HEK293 (cell line): Measurements from ENCODE around the gene TMC3.

Experiments
- CTCF ChIA-PET: fragments of 350-600 bp; formaldehyde crosslinking; extraction: SDS; loops from one replicate; lab custom pipeline; 2021; ENCODE audit warnings: antibody characterized with exemption; lab: Yijun Ruan, JAX
- POLR2A ChIA-PET: fragments of 300-600 bp; formaldehyde crosslinking; extraction: SDS; loops from one replicate; lab custom pipeline; 2020; ENCODE audit warnings: antibody characterized with exemption, inconsistent platforms; lab: Yijun Ruan, JAX
- H3K27ac ChIP-seq: fragments of 200-500 bp; sonication (Bioruptor generic); 2 replicates; pipeline ENCODE4 v1.5.1; 2014; ENCODE audit warnings: low read depth, low read length, control low read depth, inconsistent platforms; ENCODE audit errors: extremely low read depth
- H3K36me3 ChIP-seq, 2 experiments: fragments of 200-500 bp in 1 of 2; sonication (Bioruptor generic) in 1 of 2; 1 replicate in 1 of 2; 2 replicates in 1 of 2; pipeline ENCODE4 v1.5.1; 2014 to 2017; ENCODE audit warnings: inconsistent platforms in 2 of 2, low read length in 2 of 2; ENCODE audit not compliant: control insufficient read depth in 2 of 2, insufficient read depth in 1 of 2
- H3K4me1 ChIP-seq: fragments of 200-500 bp; sonication (Bioruptor generic); 2 replicates; pipeline ENCODE4 v1.5.1; 2014; ENCODE audit warnings: mild to moderate bottlenecking, low read length, inconsistent platforms; ENCODE audit not compliant: control insufficient read depth, insufficient read depth
- H3K4me3 ChIP-seq: 2 replicates; pipeline ENCODE4 v1.5.1; 2011; ENCODE audit warnings: low read depth, mild to moderate bottlenecking, control low read depth, low read length, moderate library complexity
- H3K9me3 ChIP-seq: fragments of 200-500 bp; sonication (Bioruptor generic); 2 replicates; pipeline ENCODE4 v1.5.1; 2014; ENCODE audit warnings: low read depth, low read length, inconsistent platforms; ENCODE audit not compliant: control insufficient read depth, insufficient read depth
- BCL6B ChIP-seq: fragments of 450-650 bp; formaldehyde crosslinking; IDR thresholded peaks from 2 replicates; pipeline ENCODE4 v1.5.1; 2017; ENCODE audit warnings: missing biosample characterization, missing genetic modification characterization
- GLI4 ChIP-seq: fragments of 450-650 bp; formaldehyde crosslinking; IDR thresholded peaks from 2 replicates; pipeline ENCODE4 v1.5.1; 2016; ENCODE audit warnings: missing biosample characterization, missing genetic modification characterization
- IKZF3 ChIP-seq: fragments of 450-650 bp; IDR thresholded peaks from 2 replicates; pipeline ENCODE4 v1.5.0; 2018; ENCODE audit warnings: missing biosample characterization, mild to moderate bottlenecking, missing genetic modification characterization, moderate library complexity
- MEIS1 ChIP-seq: sonication (generic); formaldehyde crosslinking; IDR thresholded peaks from 2 replicates; pipeline ENCODE4 v1.8.1; 2022; ENCODE audit warnings: missing genetic modification reagents, mild to moderate bottlenecking, borderline replicate concordance
- PATZ1 ChIP-seq: fragments of 450-650 bp; formaldehyde crosslinking; IDR thresholded peaks from 2 replicates; pipeline ENCODE4 v1.5.1; 2016; ENCODE audit warnings: missing biosample characterization, missing genetic modification characterization
- SP2 ChIP-seq: fragments of 450-650 bp; formaldehyde crosslinking; IDR thresholded peaks from 2 replicates; pipeline ENCODE4 v1.5.1; 2016; ENCODE audit warnings: missing biosample characterization, missing genetic modification characterization
- ZBTB7A ChIP-seq: fragments of 450-650 bp; formaldehyde crosslinking; IDR thresholded peaks from 2 replicates; pipeline ENCODE4 v1.5.1; 2016; ENCODE audit warnings: low read depth, missing biosample characterization, missing genetic modification characterization
- ZNF132 ChIP-seq: fragments of 450-650 bp; formaldehyde crosslinking; IDR thresholded peaks from 2 replicates; pipeline ENCODE4 v1.5.1; 2017; ENCODE audit warnings: missing biosample characterization, missing genetic modification characterization, borderline replicate concordance
- ZNF26 ChIP-seq: fragments of 450-650 bp; formaldehyde crosslinking; IDR thresholded peaks from 2 replicates; pipeline ENCODE4 v1.5.1; 2016; ENCODE audit warnings: missing biosample characterization, missing genetic modification characterization
- ZNF324 ChIP-seq: fragments of 450-650 bp; formaldehyde crosslinking; IDR thresholded peaks from 2 replicates; pipeline ENCODE4 v1.5.1; 2016; ENCODE audit warnings: missing biosample characterization, missing genetic modification characterization
- ZNF416 ChIP-seq: fragments of 450-650 bp; formaldehyde crosslinking; IDR thresholded peaks from 2 replicates; pipeline ENCODE4 v1.5.1; 2016; ENCODE audit warnings: missing biosample characterization, missing genetic modification characterization
- ZNF423 ChIP-seq: fragments of 450-650 bp; formaldehyde crosslinking; IDR thresholded peaks from 2 replicates; pipeline ENCODE4 v1.5.1; 2016; ENCODE audit warnings: missing biosample characterization, missing genetic modification characterization
- ZNF518A ChIP-seq: fragments of 450-650 bp; formaldehyde crosslinking; conservative IDR thresholded peaks from 2 replicates; pipeline ENCODE4 v1.5.1; 2016; ENCODE audit warnings: low read depth, missing biosample characterization, missing genetic modification characterization
- ZNF560 ChIP-seq: fragments of 450-650 bp; formaldehyde crosslinking; IDR thresholded peaks from 2 replicates; pipeline ENCODE4 v1.5.1; 2017; ENCODE audit warnings: missing biosample characterization, missing genetic modification characterization, borderline replicate concordance
- ZNF843 ChIP-seq: fragments of 450-650 bp; formaldehyde crosslinking; IDR thresholded peaks from 2 replicates; pipeline ENCODE4 v1.5.1; 2016; ENCODE audit warnings: missing biosample characterization, missing genetic modification characterization
- ZSCAN23 ChIP-seq: fragments of 450-650 bp; formaldehyde crosslinking; IDR thresholded peaks from 2 replicates; pipeline ENCODE4 v1.5.1; 2016; ENCODE audit warnings: missing biosample characterization, missing genetic modification characterization

The TMC3 gene

DNA sequence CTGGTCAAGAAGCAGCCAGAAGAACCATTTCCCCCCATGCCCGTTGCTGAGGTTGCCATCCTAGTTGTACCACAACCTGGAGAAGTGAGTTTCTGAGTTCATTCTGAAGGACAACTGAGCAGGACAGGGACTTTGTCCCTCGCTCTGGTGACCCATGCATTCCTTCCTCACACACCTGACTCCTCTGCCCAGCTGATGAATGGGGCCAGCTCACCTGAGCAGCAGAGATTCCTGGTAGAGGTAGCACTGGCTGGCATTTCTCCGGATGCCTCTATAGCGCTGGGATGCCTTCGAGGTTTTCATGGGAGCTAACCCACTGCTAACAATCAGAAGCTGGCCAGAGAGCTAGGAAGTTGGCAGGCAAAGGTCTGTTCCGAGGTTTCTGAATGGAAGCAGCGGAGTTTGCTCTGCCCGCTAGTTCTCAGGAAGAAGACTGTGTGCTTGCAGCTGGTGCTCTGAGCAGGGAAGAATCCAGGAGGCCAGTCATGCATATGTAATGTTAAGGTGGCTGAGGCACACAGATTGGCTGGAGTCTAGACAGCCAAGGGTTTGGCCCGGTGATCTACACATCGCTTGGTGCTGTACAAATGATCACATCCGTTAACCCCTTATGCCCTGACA, at the start of gene TMC3:
Gene TMC3, minus strand, starts transcription at position 439 of the 621 bp plus-strand sequence. Its CDS starts 136 bp downstream, at position 303.
- TF ChIP-seq ZNF518A (tag by site-specific recombination) (no peak), SP2 (tag by site-specific recombination) (no peak), ZNF423 (tag by site-specific recombination) (no peak), ZSCAN23 (tag by site-specific recombination) (no peak), ZBTB7A (tag by site-specific recombination) (no peak), PATZ1 (no peak), ZNF843 (tag by site-specific recombination) (no peak), ZNF560 (tag by site-specific recombination) (no peak), BCL6B (tag by site-specific recombination) (no peak), GLI4 (tag by site-specific recombination) (no peak), IKZF3 (no peak), ZNF324 (tag by site-specific recombination) (no peak), ZNF416 (tag by site-specific recombination) (no peak), ZNF132 (tag by site-specific recombination) (no peak), MEIS1 (no peak), ZNF26 (tag by site-specific recombination) (no peak)
- H3K9me3 ChIP-seq: no peaks in the 10 kb centered on the region
- no peak within 1 kb of the TSS for H3K27ac ChIP-seq
- POLR2A ChIA-PET: interaction anchor here (0.8 kb wide), 1 partner anchor 50 kb away, joined by 3 read pairs; the partner anchor contains the start of gene STARD5
- H3K4me3 ChIP-seq: no peak within 1 kb of the TSS
- CTCF ChIA-PET: interaction anchor here (0.6 to 1.1 kb wide), 4 partner anchors 94 to 1002 kb away, joined by 3 to 6 read pairs (median 4); no protein-coding TSS in a partner anchor
- H3K4me1 ChIP-seq: no peaks in the 10 kb centered on the region
- H3K36me3 ChIP-seq: no peaks in the 10 kb centered on the region
